Retinal pigment epithelial cell (primary cell): ENCODE measurements around the gene PHLDB1.
"Not testable (repeated sequence)": the region's sequence is repeated elsewhere in the genome, so short reads cannot be mapped to it uniquely, and the experiment has no call there.

Source experiments
- DNase-seq: peaks from one replicate; pipeline ENCODE4 v3.0.0-alpha.2; 2010; ENCODE audit warnings: low read depth
- H3K4me3 ChIP-seq: 2 replicates; pipeline ENCODE4 v1.5.1; 2011; ENCODE audit warnings: mild to moderate bottlenecking, low read length, control low read depth, moderate library complexity
- TF ChIP-seq, protein P1 (sequence below): conservative IDR thresholded peaks from 2 replicates; pipeline ENCODE4 v1.5.1; 2011; ENCODE audit warnings: low read depth, low read length, control low read depth, inconsistent platforms

The PHLDB1 gene

GRCh38 chr11:118671254-118671653 lies 63.8 kb downstream of the PHLDB1 start:
- TF ChIP-seq, protein P1, sequence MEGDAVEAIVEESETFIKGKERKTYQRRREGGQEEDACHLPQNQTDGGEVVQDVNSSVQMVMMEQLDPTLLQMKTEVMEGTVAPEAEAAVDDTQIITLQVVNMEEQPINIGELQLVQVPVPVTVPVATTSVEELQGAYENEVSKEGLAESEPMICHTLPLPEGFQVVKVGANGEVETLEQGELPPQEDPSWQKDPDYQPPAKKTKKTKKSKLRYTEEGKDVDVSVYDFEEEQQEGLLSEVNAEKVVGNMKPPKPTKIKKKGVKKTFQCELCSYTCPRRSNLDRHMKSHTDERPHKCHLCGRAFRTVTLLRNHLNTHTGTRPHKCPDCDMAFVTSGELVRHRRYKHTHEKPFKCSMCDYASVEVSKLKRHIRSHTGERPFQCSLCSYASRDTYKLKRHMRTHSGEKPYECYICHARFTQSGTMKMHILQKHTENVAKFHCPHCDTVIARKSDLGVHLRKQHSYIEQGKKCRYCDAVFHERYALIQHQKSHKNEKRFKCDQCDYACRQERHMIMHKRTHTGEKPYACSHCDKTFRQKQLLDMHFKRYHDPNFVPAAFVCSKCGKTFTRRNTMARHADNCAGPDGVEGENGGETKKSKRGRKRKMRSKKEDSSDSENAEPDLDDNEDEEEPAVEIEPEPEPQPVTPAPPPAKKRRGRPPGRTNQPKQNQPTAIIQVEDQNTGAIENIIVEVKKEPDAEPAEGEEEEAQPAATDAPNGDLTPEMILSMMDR: no peak
- no peak for DNase-seq
- no peak overlapping the region for H3K4me3 ChIP-seq

- no peak overlapping the region for H3K4me3 ChIP-seq
- TF ChIP-seq, protein P1: peak; percentile 1
- DNase-seq: no peak
These were observed 65.4 kb downstream of the PHLDB1 start for GRCh38 chr11:118672846-118673245.

DNA sequence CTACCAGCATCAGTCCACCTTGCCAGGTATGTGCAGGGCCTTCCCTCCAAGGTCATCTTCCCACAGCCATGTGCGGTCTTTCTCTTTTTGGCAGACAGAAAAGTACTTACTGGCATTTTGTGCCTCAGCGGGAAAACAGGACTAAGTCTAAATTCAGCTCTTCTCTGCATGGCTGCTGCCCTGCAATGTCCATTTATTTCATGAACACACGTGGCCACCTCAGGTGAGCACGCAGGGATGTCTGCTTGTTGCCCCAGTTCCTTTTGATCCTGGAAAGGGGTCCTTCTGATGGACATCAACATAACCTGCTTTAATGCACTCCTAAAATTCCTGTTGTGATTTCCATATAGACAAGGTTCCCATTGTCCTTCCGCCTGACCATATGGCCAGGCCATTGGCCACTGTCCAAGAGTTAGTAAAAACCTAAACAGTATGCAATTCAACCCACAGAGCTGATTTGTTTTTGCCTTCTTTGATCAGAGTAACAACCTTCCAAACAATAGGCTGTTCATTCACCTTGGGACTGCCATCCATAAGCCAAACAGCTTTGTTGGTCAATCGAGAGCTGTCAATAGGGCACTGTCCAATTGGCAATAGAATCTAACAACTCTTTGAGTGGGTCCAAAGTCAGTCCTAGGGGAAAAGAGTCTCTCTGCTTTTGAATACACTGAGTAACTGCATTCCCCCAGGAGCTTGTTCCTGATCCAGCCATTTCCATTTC lies 66.1 kb downstream of the PHLDB1 start:
- TF ChIP-seq, protein P1: no peak
- no peak overlapping the region for H3K4me3 ChIP-seq
- DNase-seq: no peak

DNA sequence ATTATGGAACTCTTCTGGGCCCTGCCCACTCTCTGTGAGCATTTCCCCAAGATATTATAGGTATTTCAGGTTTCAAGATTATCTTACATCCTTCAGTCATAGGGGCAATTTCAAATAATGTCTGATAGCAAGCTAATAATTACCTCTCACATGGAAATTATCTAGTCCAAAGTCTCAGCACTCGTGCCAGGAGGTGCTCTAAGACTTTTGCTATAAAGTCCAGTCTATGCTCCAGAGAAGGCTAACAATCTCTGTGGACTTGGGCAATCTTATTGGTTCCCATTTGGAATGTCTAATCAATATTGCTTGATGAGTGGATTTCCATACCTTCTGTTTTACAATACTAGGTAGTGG lies 66.6 kb downstream of the PHLDB1 start:
- no peak overlapping the region for H3K4me3 ChIP-seq
- DNase-seq: no peak
- TF ChIP-seq, protein P1: no peak

GRCh38 chr11:118677977-118678376 lies 70.6 kb downstream of the PHLDB1 start:
- TF ChIP-seq, protein P1: no peak
- no peak for DNase-seq
- H3K4me3 ChIP-seq: no peak overlapping the region

DNA sequence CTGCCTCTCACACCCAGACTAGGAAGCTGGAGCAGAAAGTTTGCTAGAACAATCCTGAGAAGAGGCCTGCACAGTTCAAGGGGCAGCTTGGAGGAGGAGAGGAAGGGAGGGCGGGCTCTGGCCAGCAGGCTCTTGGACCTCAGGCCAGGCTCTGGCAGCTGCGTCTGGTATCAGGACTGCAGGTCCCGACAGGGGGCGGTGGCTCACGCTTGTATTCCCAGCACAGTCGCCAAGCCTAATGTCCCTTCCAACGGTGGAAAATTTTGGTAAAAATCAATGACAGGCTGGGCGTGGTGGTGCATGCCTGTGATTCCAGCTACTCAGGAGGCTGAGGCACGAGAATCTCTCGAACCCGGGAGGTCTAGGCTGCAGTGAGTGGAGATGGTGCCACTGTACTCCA lies 71.5 kb downstream of the PHLDB1 start:
- TF ChIP-seq, protein P1: peak; percentile 38
- DNase-seq, H3K4me3 ChIP-seq: not testable (repeated sequence)

GRCh38 chr11:118679483-118679882 lies 72.1 kb downstream of the PHLDB1 start, which contains the start of gene TREH:
TSS of gene TREH (minus strand) at chr11:118679650. CDS start at chr11:118679627, 23 bp downstream.
- no peak for DNase-seq
- TF ChIP-seq, protein P1: no peak
- no peak within 1 kb of the TSS for H3K4me3 ChIP-seq
